HEK293 (cell line): Measurements from ENCODE around the gene CELA2A.
A peak's percentile ranks its signal among the peaks of the same experiment; 100 is the strongest.

Experiments used
- BCL6B ChIP-seq: fragments of 450-650 bp; formaldehyde crosslinking; IDR thresholded peaks from 2 replicates; pipeline ENCODE4 v1.5.1; 2017; ENCODE audit warnings: missing biosample characterization, missing genetic modification characterization
- GFI1B ChIP-seq: fragments of 450-650 bp; formaldehyde crosslinking; IDR thresholded peaks from 2 replicates; pipeline ENCODE4 v1.5.1; 2016; ENCODE audit warnings: missing biosample characterization, missing genetic modification characterization
- PRDM2 ChIP-seq: fragments of 450-650 bp; formaldehyde crosslinking; IDR thresholded peaks from 2 replicates; pipeline ENCODE4 v1.5.1; 2016; ENCODE audit warnings: missing biosample characterization, missing genetic modification characterization, borderline replicate concordance
- PRDM4 ChIP-seq: fragments of 450-650 bp; formaldehyde crosslinking; IDR thresholded peaks from 2 replicates; pipeline ENCODE4 v1.5.1; 2017; ENCODE audit warnings: missing biosample characterization, missing genetic modification characterization
- ZBTB10 ChIP-seq: fragments of 450-650 bp; formaldehyde crosslinking; IDR thresholded peaks from 2 replicates; pipeline ENCODE4 v1.5.1; 2016; ENCODE audit warnings: missing biosample characterization, missing genetic modification characterization
- ZBTB6 ChIP-seq: fragments of 450-650 bp; formaldehyde crosslinking; IDR thresholded peaks from 2 replicates; pipeline ENCODE4 v1.5.1; 2017; ENCODE audit warnings: missing biosample characterization, missing genetic modification characterization
- ZFP69B ChIP-seq: fragments of 450-650 bp; formaldehyde crosslinking; IDR thresholded peaks from 2 replicates; pipeline ENCODE4 v1.5.1; 2016; ENCODE audit warnings: missing biosample characterization, missing genetic modification characterization
- ZNF146 ChIP-seq: fragments of 450-650 bp; formaldehyde crosslinking; IDR thresholded peaks from 2 replicates; pipeline ENCODE4 v1.5.1; 2016; ENCODE audit warnings: missing biosample characterization, missing genetic modification characterization
- ZNF174 ChIP-seq: fragments of 450-650 bp; formaldehyde crosslinking; IDR thresholded peaks from 2 replicates; pipeline ENCODE4 v1.5.0; 2017; ENCODE audit warnings: missing biosample characterization, mild to moderate bottlenecking, missing genetic modification characterization
- ZNF18 ChIP-seq: fragments of 450-650 bp; formaldehyde crosslinking; IDR thresholded peaks from 2 replicates; pipeline ENCODE4 v1.5.1; 2016; ENCODE audit warnings: missing biosample characterization, missing genetic modification characterization
- ZNF23 ChIP-seq: fragments of 450-650 bp; formaldehyde crosslinking; IDR thresholded peaks from 2 replicates; pipeline ENCODE4 v1.5.1; 2016; ENCODE audit warnings: missing biosample characterization, missing genetic modification characterization, borderline replicate concordance
- ZNF335 ChIP-seq: fragments of 450-650 bp; formaldehyde crosslinking; conservative IDR thresholded peaks from 2 replicates; pipeline ENCODE4 v1.5.1; 2016; ENCODE audit warnings: missing biosample characterization, missing genetic modification characterization
- ZNF341 ChIP-seq: fragments of 450-650 bp; formaldehyde crosslinking; IDR thresholded peaks from 2 replicates; pipeline ENCODE4; 2016; ENCODE audit warnings: low read depth, missing biosample characterization, missing genetic modification characterization
- ZNF398 ChIP-seq: fragments of 450-650 bp; formaldehyde crosslinking; IDR thresholded peaks from 2 replicates; pipeline ENCODE4 v1.5.1; 2017; ENCODE audit warnings: missing biosample characterization, missing genetic modification characterization
- ZNF514 ChIP-seq: fragments of 450-650 bp; formaldehyde crosslinking; IDR thresholded peaks from 2 replicates; pipeline ENCODE4 v1.5.1; 2016; ENCODE audit warnings: missing biosample characterization, missing genetic modification characterization
- ZNF549 ChIP-seq: fragments of 450-650 bp; IDR thresholded peaks from 2 replicates; pipeline ENCODE4 v1.5.1; 2018; ENCODE audit warnings: missing biosample characterization, missing genetic modification characterization, mild to moderate bottlenecking, inconsistent platforms, moderate library complexity
- ZNF555 ChIP-seq: fragments of 450-650 bp; formaldehyde crosslinking; conservative IDR thresholded peaks from 2 replicates; pipeline ENCODE4 v1.5.1; 2017; ENCODE audit warnings: missing biosample characterization, mild to moderate bottlenecking, missing genetic modification characterization, inconsistent platforms
- ZNF600 ChIP-seq: fragments of 450-650 bp; formaldehyde crosslinking; IDR thresholded peaks from 2 replicates; pipeline ENCODE4 v1.5.1; 2016; ENCODE audit warnings: missing biosample characterization, missing genetic modification characterization
- ZNF621 ChIP-seq: fragments of 450-650 bp; formaldehyde crosslinking; IDR thresholded peaks from 2 replicates; pipeline ENCODE4 v1.5.1; 2017; ENCODE audit warnings: missing biosample characterization, missing genetic modification characterization
- ZNF658 ChIP-seq: fragments of 450-650 bp; formaldehyde crosslinking; IDR thresholded peaks from 2 replicates; pipeline ENCODE4; 2016; ENCODE audit warnings: missing biosample characterization, missing genetic modification characterization
- ZNF777 ChIP-seq: fragments of 450-650 bp; formaldehyde crosslinking; IDR thresholded peaks from 2 replicates; pipeline ENCODE4 v1.5.1; 2017; ENCODE audit warnings: missing biosample characterization, missing genetic modification characterization, borderline replicate concordance
- ZNF792 ChIP-seq: fragments of 450-650 bp; formaldehyde crosslinking; IDR thresholded peaks from 2 replicates; pipeline ENCODE4 v1.5.1; 2016; ENCODE audit warnings: missing biosample characterization, missing genetic modification characterization

CELA2A gene

GRCh38 chr1:15410223-15410883 is 46.2 kb upstream of the CELA2A start (continued):
- TF ChIP-seq ZNF792 (tag by site-specific recombination) (no peak), ZBTB6 (no peak), ZNF174 (tag by site-specific recombination) (no peak), ZNF341 (tag by site-specific recombination) (peak; percentile 78), ZNF555 (tag by site-specific recombination) (no peak), GFI1B (tag by site-specific recombination) (no peak), ZBTB10 (tag by site-specific recombination) (peak; percentile 48; the same call in 1 of the 2 replicates), ZFP69B (peak; percentile 54; the same call in 1 of the 2 replicates), ZNF600 (tag by site-specific recombination) (no peak), ZNF146 (tag by site-specific recombination) (no peak), ZNF335 (peak; percentile 61), ZNF549 (no peak), ZNF514 (tag by site-specific recombination) (no peak), ZNF621 (tag by site-specific recombination) (no peak), ZNF23 (tag by site-specific recombination) (no peak), ZNF18 (tag by site-specific recombination) (no peak), ZNF777 (tag by site-specific recombination) (no peak), BCL6B (tag by site-specific recombination) (no peak), PRDM2 (no peak), ZNF398 (no peak), PRDM4 (tag by site-specific recombination) (no peak), ZNF658 (tag by site-specific recombination) (no peak)
